UCSD-AML1 (cell line): ENCODE results near the gene RNU11.
"Not testable (repeated sequence)": the region's sequence is repeated elsewhere in the genome, so short reads cannot be mapped to it uniquely, and the experiment has no call there.

Experiments used
- DNase-seq: peaks from one replicate; lab custom pipeline; 2025; ENCODE audit not compliant: unreplicated experiment; lab: John Stamatoyannopoulos, UW

Gene RNU11

GRCh38 chr1:28648474-28649198 lies at the start of gene RNU11:
Gene RNU11, plus strand, starts transcription at chr1:28648600.
- peak; percentile 86 for DNase-seq

- DNase-seq: no peak
Observed at GRCh38 chr1:28601696-28602095, 46.7 kb upstream of the RNU11 start.

GRCh38 chr1:28602536-28603439 lies 45.6 kb upstream of the RNU11 start:
- peak; percentile 14 for DNase-seq

GRCh38 chr1:28604411-28604810 lies 44.0 kb upstream of the RNU11 start:
- peak; percentile 14 for DNase-seq

- DNase-seq: no peak
Observed at GRCh38 chr1:28604962-28605361, 43.4 kb upstream of the RNU11 start.

- DNase-seq: no peak
Observed at GRCh38 chr1:28606771-28607170, 41.6 kb upstream of the RNU11 start.

GRCh38 chr1:28613175-28613574 lies 35.2 kb upstream of the RNU11 start:
- DNase-seq: no peak

- no peak for DNase-seq
Observed at GRCh38 chr1:28631713-28632112, 16.7 kb upstream of the RNU11 start.

GRCh38 chr1:28632560-28632959 lies 15.8 kb upstream of the RNU11 start:
- no peak for DNase-seq

- no peak for DNase-seq
Observed at GRCh38 chr1:28640766-28641165, 7.6 kb upstream of the RNU11 start.

GRCh38 chr1:28642056-28642846 lies 6.1 kb upstream of the RNU11 start:
- no peak for DNase-seq

- DNase-seq: peak; percentile 98
Observed at GRCh38 chr1:28642847-28643635, 5.4 kb upstream of the RNU11 start, which contains the start of gene TAF12. Gene TAF12, minus strand, starts transcription at chr1:28643067. Its CDS starts 20,986 bp downstream, at chr1:28622081.

GRCh38 chr1:28644494-28644893 lies 3.9 kb upstream of the RNU11 start:
- no peak for DNase-seq

GRCh38 chr1:28645406-28645805 lies 3.0 kb upstream of the RNU11 start:
- not testable (repeated sequence) for DNase-seq

- no peak for DNase-seq
Observed at GRCh38 chr1:28646040-28646439, 2.4 kb upstream of the RNU11 start.

- DNase-seq: peak; percentile 89
Observed at GRCh38 chr1:28648008-28648473, 359 bp upstream of the RNU11 start.

- not testable (repeated sequence) for DNase-seq
Observed at GRCh38 chr1:28653063-28653462, 4.7 kb downstream of the RNU11 start.

- DNase-seq: peak; percentile 17
Observed at GRCh38 chr1:28653870-28654269, 5.5 kb downstream of the RNU11 start.

- DNase-seq: not testable (repeated sequence)
Observed at GRCh38 chr1:28655448-28656311, 7.3 kb downstream of the RNU11 start.
